GM21515 (cell line): ENCODE data around the gene ARHGDIA.
"Not testable (repeated sequence)": the region's sequence is repeated elsewhere in the genome, so short reads cannot be mapped to it uniquely, and the experiment has no call there.

Experiments
- ATAC-seq: cut with Tn5 transposase; IDR thresholded peaks from one replicate; pipeline ENCODE4 v1.9.1; 2021; ENCODE audit not compliant: unreplicated experiment

The ARHGDIA gene

GRCh38 chr17:81844887-81845286 is 26.2 kb downstream of the ARHGDIA start:
- ATAC-seq, result no peak

DNA sequence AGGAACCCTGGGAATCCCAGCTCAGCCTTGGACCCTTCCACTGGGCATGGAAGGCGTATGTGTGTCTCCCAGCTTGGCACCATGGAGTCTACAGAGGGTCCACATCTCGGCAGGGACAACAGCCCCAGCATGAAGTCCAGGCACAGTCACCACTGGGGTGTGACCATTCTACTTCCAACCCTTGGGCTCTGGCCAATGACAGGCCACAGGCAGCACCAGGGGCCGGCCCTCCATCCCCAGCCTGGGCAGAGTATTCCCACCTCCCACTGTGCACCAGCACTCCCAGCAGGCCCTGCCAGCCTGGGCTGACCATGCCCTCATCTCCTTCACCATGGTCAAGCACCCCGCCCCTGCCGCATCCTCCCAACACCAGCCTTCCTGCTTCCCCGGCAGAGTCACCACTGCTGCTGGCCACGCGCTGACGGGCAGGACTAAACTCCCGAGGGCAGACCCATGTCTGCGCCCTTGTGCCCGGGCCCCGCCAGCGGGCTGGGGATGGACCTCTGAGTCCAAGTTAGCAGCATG is 26.7 kb downstream of the ARHGDIA start:
- no peak for ATAC-seq

DNA sequence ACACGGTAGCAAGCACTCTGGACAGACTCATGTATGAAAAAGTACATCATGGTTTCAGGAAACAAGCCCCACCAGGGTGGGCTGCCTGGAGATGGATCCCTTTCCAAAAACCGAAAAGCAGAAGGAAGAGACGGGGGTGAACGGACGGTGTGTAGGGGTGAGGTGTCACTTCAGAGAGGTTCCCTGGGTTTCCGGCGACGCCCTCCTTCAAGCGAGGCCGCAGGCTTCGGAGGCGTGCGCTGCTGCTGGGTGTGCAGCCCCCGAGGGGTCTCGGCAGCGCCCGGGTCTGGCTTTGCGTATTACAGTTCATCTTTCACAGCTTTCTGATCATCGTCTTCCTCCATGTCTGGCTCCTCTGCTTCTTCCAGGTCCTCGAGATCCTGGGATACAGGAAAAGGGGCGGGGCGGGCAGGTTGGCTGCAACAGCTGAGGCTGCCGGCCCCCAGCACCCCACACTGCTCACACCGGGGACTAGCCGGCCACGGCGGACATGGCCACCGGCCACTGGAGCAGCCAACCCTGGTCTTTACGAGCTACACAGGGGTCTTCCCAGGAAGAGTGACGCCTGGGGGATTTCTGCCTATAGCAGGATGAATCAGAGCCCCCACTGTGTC is 27.3 kb downstream of the ARHGDIA start:
- no peak for ATAC-seq

GRCh38 chr17:81842725-81843504 is 28.2 kb downstream of the ARHGDIA start:
- ATAC-seq, result no peak

DNA sequence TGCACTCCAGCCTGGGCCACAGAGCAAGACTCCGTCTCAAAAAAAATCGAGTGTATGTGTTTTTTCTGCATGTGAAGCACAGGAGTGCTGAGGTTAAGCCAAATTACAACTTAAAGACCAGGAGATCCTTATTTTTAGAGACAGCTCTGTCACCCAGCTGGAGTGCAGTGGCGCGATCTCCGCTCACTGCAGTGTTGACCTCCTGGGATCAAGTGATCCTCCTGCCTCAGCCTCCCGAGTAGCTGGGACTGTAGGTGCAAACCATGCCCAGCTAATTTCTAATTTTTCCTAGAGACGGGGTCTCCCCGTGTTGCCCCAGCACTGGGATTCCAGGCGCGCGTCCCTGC is 28.8 kb downstream of the ARHGDIA start:
- ATAC-seq, result no peak

DNA sequence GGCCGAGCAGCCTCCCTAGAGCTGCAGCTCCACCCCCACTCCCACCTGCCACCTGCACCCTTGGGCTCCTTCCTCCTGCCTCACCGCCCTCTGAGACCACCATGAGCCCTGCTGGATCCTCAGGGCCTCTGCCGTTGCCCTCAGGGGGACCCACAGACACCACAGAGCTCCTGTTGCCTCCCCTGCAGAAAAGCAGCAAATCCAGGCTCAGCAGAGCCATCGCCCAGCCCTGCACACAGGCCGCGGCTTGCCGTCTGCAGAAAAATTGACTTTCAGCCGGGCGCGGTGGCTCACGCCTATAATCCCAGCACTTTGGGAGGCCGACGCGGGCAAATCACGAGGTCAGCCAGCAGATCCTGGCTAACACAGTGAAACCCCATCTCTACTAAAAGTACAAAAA is 29.3 kb downstream of the ARHGDIA start:
- ATAC-seq, result no peak

DNA sequence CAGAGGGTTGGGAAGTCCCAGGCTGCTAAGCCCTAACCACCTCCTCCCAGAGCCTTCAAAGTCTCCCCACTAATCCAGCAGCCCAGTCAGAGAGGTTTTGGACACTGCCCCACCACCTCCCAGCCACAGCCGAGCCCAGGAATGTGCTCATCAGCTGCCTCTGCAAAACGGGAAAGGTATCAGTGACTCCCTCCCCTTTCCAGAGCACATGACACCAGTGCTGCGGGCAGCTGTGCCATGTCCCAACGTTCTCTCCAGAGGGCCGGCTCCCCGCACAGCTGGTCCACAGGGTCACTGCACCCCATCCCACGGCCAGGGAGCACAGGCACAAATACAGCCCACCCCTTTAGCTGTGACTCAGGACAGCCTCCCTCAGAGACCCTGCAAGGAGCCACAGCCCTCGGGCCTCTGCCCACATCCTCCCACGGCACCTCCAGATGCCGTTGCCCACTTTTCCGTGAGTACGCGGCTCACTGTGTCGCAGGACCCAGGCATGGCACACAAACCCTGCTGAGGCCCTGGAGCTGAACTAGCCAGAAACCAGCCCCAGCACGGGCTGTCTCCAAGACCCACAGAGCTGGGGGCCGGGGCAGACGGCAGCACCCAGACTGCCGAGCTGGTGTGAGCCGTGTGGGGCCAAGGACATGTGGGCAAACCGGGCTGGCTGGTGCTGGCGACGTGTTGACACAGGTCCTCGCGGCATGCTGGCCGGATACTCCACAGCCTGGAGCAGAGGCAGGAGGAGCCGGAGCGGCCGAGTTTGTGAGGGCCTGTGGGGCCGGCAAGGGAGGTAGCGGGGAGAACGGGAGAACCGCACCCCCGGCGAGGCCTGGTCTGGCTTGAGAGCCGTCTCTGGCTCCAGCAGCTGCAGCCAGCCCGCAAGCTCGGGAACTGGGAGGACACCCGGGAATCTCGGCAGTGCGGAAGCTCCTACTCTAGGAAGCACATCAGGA is 30.0 kb downstream of the ARHGDIA start:
- ATAC-seq, result no peak

GRCh38 chr17:81840059-81840458 is 31.1 kb downstream of the ARHGDIA start:
- not testable (repeated sequence) for ATAC-seq

DNA sequence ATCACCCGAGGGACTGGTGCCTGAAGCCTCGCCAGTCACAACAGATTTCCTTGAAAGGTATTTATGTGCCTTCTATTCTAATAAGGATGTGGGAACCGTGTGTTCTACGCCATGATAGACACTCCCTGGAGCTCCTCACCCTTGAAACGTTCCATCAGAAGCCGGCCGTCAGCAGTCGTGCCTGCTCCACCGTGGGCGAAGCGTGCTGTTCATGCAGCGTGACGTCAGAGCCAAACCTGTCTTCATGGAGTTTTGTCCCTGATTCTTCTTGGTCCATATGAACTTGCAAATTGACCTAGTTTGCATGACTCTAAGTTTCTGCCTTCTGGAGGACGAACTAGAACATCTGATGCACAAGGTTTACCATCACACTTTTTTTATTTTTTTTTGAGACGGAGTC is 31.8 kb downstream of the ARHGDIA start:
- ATAC-seq, result no peak

DNA sequence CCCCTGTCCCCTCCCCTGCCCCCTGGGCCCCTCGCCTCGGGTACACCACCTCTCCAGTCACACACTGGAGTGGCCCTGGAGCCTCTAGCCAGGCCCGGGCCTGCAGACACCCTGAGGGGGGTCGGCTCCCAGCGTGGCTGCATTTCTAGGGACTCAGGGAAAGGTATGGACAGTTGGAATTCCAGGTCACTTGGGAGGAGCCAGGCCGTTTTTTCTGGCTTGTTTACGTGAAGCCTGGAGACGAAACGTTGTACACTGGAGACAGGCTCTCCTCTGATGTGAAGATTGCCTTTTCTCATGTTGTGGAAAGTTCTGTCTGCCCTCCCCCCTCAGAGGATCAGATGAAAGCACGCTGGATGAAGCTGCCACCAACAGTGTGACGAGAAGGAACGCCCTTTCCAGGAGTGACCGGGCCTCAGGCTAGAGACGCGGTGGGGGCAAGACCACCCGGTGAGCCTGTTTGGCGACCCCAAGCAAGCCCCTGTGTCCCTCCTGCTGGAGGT is 32.3 kb downstream of the ARHGDIA start:
- ATAC-seq, result no peak

GRCh38 chr17:81837641-81838040 is 33.5 kb downstream of the ARHGDIA start:
- no peak for ATAC-seq

DNA sequence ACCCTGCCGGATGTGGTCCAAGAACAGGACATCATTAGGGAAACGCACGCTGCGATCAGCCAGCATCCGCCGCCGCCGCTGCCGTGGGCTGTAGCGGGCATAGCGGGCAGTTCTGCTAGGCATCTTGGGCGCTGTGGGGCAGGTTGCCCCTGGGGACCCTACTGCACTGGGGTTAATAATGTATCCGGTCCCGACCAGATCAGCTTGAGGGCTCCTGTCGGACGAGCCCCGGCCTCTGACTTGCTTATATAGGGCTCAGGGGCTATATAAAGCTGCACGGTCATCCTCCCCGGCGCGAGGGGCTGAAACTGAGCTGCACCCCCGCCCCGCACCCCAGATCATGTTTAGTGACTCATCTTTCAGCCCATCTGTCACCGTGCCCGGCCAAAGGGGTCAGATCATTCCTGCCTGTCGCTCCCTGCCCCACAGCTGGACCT is 36.3 kb downstream of the ARHGDIA start, which contains the start of gene PPP1R27:
TSS of gene PPP1R27 (minus strand) at position 220 of the 437 bp plus-strand sequence. CDS start at position 123, 97 bp downstream.
- no peak for ATAC-seq

DNA sequence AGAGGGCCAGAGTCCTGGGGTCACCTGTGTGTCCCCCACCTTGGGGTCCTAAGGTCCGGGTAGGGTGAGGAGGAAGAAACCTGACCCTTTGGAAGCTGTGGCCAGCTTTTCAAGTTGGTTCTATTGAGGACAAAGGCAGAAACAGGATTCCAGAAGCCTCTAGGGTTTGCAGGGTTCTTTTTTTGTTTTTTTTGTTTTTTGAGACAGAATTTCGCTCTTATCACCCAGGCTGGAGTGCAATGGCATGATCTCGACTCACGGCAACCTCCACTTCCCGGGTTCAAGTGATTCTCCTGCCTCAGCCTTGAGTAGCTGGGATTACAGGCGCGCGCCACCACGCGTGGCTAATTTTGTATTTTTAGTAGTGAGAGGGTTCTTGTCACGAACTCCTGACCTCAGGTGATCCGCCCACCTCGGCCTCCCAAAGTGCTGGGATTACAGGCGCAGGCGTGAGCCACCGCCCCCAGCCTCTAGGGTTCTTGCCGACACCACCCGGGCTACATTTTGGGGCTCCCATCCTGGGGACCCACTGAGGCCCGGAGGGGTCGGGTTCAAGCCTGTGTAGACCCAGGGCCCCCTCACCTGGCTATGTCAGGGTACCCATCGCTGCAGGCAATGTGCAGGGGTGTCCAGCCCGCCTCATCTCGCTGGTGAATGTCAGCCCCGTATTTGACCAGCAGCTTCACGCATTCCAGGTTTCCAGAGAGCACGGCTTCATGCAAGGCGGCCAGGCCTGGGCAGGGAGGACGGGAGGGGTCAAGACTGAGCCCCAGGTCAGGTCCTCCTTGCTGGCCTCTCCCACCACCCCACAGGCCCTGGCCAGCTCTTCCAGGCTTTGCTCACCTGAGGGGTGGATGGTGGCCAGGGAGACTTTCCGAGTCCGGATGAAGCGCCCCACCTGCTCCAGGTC is 37.0 kb downstream of the ARHGDIA start:
- ATAC-seq, result no peak

GRCh38 chr17:81833160-81833920 is 37.8 kb downstream of the ARHGDIA start, which contains the start of gene MCRIP1:
TSS of gene MCRIP1 (minus strand) at chr17:81833291. CDS start at chr17:81824506, 8,785 bp downstream.
- ATAC-seq, result peak; percentile 62

GRCh38 chr17:81832608-81833159 is 38.5 kb downstream of the ARHGDIA start:
- ATAC-seq, result peak; percentile 24

DNA sequence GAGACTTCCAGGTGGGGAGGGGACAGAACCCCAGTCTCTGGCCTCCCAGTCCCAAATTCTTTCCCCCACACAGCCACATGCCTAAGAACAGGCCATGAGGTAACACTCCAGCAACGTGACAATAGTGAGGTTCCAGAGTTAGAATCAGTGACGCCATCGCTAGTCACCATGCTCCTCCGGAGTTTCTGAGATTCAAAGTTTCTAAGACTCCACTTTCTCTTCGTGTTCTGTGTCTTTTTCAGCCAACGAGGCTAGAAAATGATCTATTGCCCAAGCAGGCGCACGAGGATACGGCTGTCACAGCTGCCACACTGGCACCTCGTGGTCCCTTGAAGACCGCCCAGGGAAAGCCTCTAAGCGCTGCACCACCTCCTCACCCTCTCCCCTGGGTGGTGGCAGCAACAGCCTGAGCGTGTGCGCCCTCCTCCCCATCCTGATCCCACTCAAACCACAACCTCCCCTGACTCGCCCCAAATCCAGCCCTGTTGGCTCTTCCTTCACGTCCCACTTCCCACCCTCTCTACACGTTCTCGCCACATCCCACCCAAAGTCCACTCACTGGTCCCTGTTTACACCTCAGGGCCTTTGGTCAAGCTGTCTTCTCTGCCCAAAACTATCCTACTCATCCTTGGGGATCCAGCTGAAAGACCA is 39.1 kb downstream of the ARHGDIA start:
- peak; percentile 9 for ATAC-seq

DNA sequence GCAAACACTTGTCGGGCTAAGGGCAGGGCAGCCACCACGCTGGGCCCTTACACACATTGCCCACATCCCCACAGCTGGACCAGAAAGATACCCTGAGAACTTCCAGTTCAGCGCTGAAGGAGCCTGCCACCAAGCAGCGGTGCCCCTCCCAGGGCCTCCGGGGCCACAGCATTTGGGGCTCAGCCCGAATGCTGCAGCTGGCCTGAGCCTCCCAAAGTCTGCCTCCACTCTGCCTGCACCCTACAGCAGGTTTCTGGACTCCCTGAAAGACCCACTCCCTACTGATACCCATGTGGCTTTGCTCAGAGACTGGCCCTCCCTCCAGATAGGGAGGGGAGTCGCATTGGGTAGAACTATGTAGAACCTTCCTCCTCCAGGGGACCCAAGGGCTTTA is 39.6 kb downstream of the ARHGDIA start:
- ATAC-seq, result no peak

- no peak for ATAC-seq
Measured at GRCh38 chr17:81829858-81830257, 41.3 kb downstream of the ARHGDIA start.
